MM.1S (cell line): ENCODE results near the gene AKR7A2.
"Not testable (repeated sequence)": the region's sequence is repeated elsewhere in the genome, so short reads cannot be mapped to it uniquely, and the experiment has no call there.

Source experiments
- DNase-seq: peaks from one replicate; pipeline ENCODE4 v3.0.0-alpha.2; 2015
- H2AFZ ChIP-seq: fragments of 300-600 bp; sonication (generic); 2 replicates; pipeline ENCODE4 v1.6.0; 2016; ENCODE audit warnings: antibody characterized with exemption, low read length
- H3F3A ChIP-seq: fragments of 300-600 bp; sonication (generic); 2 replicates; pipeline ENCODE4 v1.6.1; 2016; ENCODE audit warnings: mild to moderate bottlenecking, antibody characterized with exemption, low read length, moderate library complexity, mixed read lengths; ENCODE audit not compliant: insufficient read depth
- H3K27ac ChIP-seq: fragments of 300-600 bp; sonication (generic); 2 replicates; pipeline ENCODE4 v1.5.1; 2016; ENCODE audit warnings: mild to moderate bottlenecking, low read length
- H3K27me3 ChIP-seq: fragments of 300-600 bp; sonication (generic); replicated peaks from 2 replicates; pipeline ENCODE4 v1.6.0; 2016; ENCODE audit warnings: low read length; ENCODE audit not compliant: insufficient read depth
- H3K36me3 ChIP-seq: fragments of 300-600 bp; sonication (generic); replicated peaks from 2 replicates; pipeline ENCODE4 v1.6.1; 2016; ENCODE audit warnings: mild to moderate bottlenecking, low read length, mixed read lengths; ENCODE audit not compliant: insufficient read depth
- H3K4me1 ChIP-seq: fragments of 300-600 bp; sonication (generic); 2 replicates; pipeline ENCODE4 v1.6.1; 2016; ENCODE audit warnings: low read length, mixed read lengths
- H3K4me2 ChIP-seq: fragments of 300-600 bp; sonication (generic); 2 replicates; pipeline ENCODE4 v1.6.0; 2016; ENCODE audit warnings: low read depth, low read length
- H3K4me3 ChIP-seq: fragments of 300-600 bp; sonication (generic); 2 replicates; pipeline ENCODE4 v1.5.1; 2016; ENCODE audit warnings: low read length, mixed read lengths
- H3K79me2 ChIP-seq: fragments of 300-600 bp; sonication (generic); 2 replicates; pipeline ENCODE4 v1.6.1; 2016; ENCODE audit warnings: mixed run types, low read length, mixed read lengths
- H3K9ac ChIP-seq: fragments of 300-600 bp; sonication (generic); 2 replicates; pipeline ENCODE4 v1.6.1; 2016; ENCODE audit warnings: low read length, mixed read lengths
- H3K9me2 ChIP-seq: fragments of 300-600 bp; sonication (generic); replicated peaks from 2 replicates; pipeline ENCODE4 v1.6.1; 2016; ENCODE audit warnings: mild to moderate bottlenecking, low read length, mixed read lengths; ENCODE audit not compliant: insufficient read depth
- H3K9me3 ChIP-seq: fragments of 300-600 bp; sonication (generic); replicated peaks from 2 replicates; pipeline ENCODE4 v1.6.1; 2016; ENCODE audit warnings: mild to moderate bottlenecking, low read length, mixed read lengths; ENCODE audit not compliant: insufficient read depth
- H4K20me1 ChIP-seq: fragments of 300-600 bp; sonication (generic); 2 replicates; pipeline ENCODE4 v1.6.1; 2016; ENCODE audit warnings: mild to moderate bottlenecking, low read length, moderate library complexity, mixed read lengths; ENCODE audit not compliant: insufficient read depth
- CTCF ChIP-seq: fragments of 300-600 bp; sonication (generic); IDR thresholded peaks from 2 replicates; pipeline ENCODE4 v1.5.1; 2016; ENCODE audit warnings: antibody characterized with exemption, low read length, mixed read lengths
- EZH2 ChIP-seq: fragments of 300-600 bp; sonication (generic); optimal IDR thresholded peaks from 2 replicates; pipeline ENCODE3; 2017; ENCODE audit warnings: low read depth, mild to moderate bottlenecking, antibody characterized with exemption, low read length, mixed read lengths
- EZH2phosphoT487 ChIP-seq: fragments of 300-600 bp; sonication (generic); IDR thresholded peaks from 2 replicates; pipeline ENCODE4 v1.6.1; 2018; ENCODE audit warnings: antibody characterized with exemption, low read length

The AKR7A2 gene

GRCh38 chr1:19289244-19289643 lies 22.7 kb downstream of the AKR7A2 start:
- no peaks in the 10 kb centered on the region for H3K4me1 ChIP-seq
- TF ChIP-seq EZH2phosphoT487 = no peak
- no peak for TF ChIP-seq EZH2
- TF ChIP-seq CTCF = no peak
- H2AFZ ChIP-seq = no peak overlapping the region
- no peaks in the 10 kb centered on the region for H3K9me3 ChIP-seq
- no peaks in the 10 kb centered on the region for H3K36me3 ChIP-seq
- no peak overlapping the region for H3K4me3 ChIP-seq
- no peaks in the 10 kb centered on the region for H3F3A ChIP-seq
- no peak for DNase-seq
- no peak overlapping the region for H3K9ac ChIP-seq
- H3K27me3 ChIP-seq = no peaks in the 10 kb centered on the region
- H3K4me2 ChIP-seq = no peak overlapping the region
- H3K9me2 ChIP-seq = no peaks in the 10 kb centered on the region
- H3K27ac ChIP-seq = no peak overlapping the region
- H4K20me1 ChIP-seq = no peaks in the 10 kb centered on the region
- H3K79me2 ChIP-seq = no peaks in the 10 kb centered on the region

- not testable (repeated sequence) for H3K36me3 ChIP-seq, H3K9ac ChIP-seq, H3F3A ChIP-seq, H4K20me1 ChIP-seq, H3K27me3 ChIP-seq, H3K79me2 ChIP-seq, H3K9me3 ChIP-seq, H3K9me2 ChIP-seq, H3K4me1 ChIP-seq, DNase-seq, H3K4me2 ChIP-seq, H3K4me3 ChIP-seq, H2AFZ ChIP-seq, H3K27ac ChIP-seq
Observed at GRCh38 chr1:19288324-19289241, 23.4 kb downstream of the AKR7A2 start, which contains the start of gene AKR7A3. AKR7A3 (minus strand) TSS chr1:19288770; CDS start chr1:19288709, 61 bp downstream.

GRCh38 chr1:19287436-19288185 lies 24.3 kb downstream of the AKR7A2 start:
- no peak for TF ChIP-seq EZH2
- no peak for TF ChIP-seq CTCF
- no peak for TF ChIP-seq EZH2phosphoT487
- H3F3A ChIP-seq = no peaks in the 10 kb centered on the region
- H3K4me2 ChIP-seq = no peak overlapping the region
- no peak overlapping the region for H3K4me3 ChIP-seq
- no peaks in the 10 kb centered on the region for H4K20me1 ChIP-seq
- H3K9ac ChIP-seq = no peak overlapping the region
- no peaks in the 10 kb centered on the region for H3K9me3 ChIP-seq
- H3K27me3 ChIP-seq = no peaks in the 10 kb centered on the region
- DNase-seq = no peak
- H3K36me3 ChIP-seq = no peaks in the 10 kb centered on the region
- no peak overlapping the region for H2AFZ ChIP-seq
- no peaks in the 10 kb centered on the region for H3K4me1 ChIP-seq
- no peaks in the 10 kb centered on the region for H3K79me2 ChIP-seq
- no peak overlapping the region for H3K27ac ChIP-seq
- no peaks in the 10 kb centered on the region for H3K9me2 ChIP-seq

- H3K9me2 ChIP-seq, H3K79me2 ChIP-seq, H4K20me1 ChIP-seq, H3K4me1 ChIP-seq, H3K4me2 ChIP-seq, H3K27ac ChIP-seq, H3F3A ChIP-seq, H3K27me3 ChIP-seq, H3K36me3 ChIP-seq, H2AFZ ChIP-seq, H3K9ac ChIP-seq, H3K9me3 ChIP-seq, H3K4me3 ChIP-seq, DNase-seq: not testable (repeated sequence)
Observed at GRCh38 chr1:19285807-19286206, 26.1 kb downstream of the AKR7A2 start.

- not testable (repeated sequence) for H2AFZ ChIP-seq, H3K4me1 ChIP-seq, H3K4me3 ChIP-seq, H3K9me2 ChIP-seq, H3K9ac ChIP-seq, H4K20me1 ChIP-seq, H3F3A ChIP-seq, H3K79me2 ChIP-seq, H3K4me2 ChIP-seq, H3K9me3 ChIP-seq, H3K27ac ChIP-seq, DNase-seq, H3K27me3 ChIP-seq, H3K36me3 ChIP-seq
Observed at GRCh38 chr1:19285366-19285765, 26.6 kb downstream of the AKR7A2 start.
